BE2C (cell line): ENCODE results near the gene NELFE.

Experiments used
- DNase-seq: peaks from one replicate; pipeline ENCODE4 v3.0.0-alpha.2; 2020
- H3K27me3 ChIP-seq: fragments of 250-450 bp; sonication (Bioruptor Pico); 2 replicates; pipeline ENCODE4 v1.5.1; 2020; ENCODE audit warnings: mild to moderate bottlenecking
- H3K36me3 ChIP-seq: fragments of 250-450 bp; sonication (Bioruptor Pico); 2 replicates; pipeline ENCODE4 v1.5.1; 2020; ENCODE audit warnings: mild to moderate bottlenecking
- H3K4me1 ChIP-seq: fragments of 250-450 bp; sonication (Bioruptor Pico); 2 replicates; pipeline ENCODE4 v1.5.1; 2020
- H3K4me3 ChIP-seq: 2 replicates; pipeline ENCODE4 v1.5.1; 2011; ENCODE audit warnings: low read depth, low read length
- H3K9me3 ChIP-seq: fragments of 250-450 bp; sonication (Bioruptor Pico); 2 replicates; pipeline ENCODE4 v1.5.1; 2020
- CTCF ChIP-seq: IDR thresholded peaks from 2 replicates; pipeline ENCODE4 v1.5.1; 2012; ENCODE audit warnings: mild to moderate bottlenecking, low read depth, low read length

NELFE gene

DNA sequence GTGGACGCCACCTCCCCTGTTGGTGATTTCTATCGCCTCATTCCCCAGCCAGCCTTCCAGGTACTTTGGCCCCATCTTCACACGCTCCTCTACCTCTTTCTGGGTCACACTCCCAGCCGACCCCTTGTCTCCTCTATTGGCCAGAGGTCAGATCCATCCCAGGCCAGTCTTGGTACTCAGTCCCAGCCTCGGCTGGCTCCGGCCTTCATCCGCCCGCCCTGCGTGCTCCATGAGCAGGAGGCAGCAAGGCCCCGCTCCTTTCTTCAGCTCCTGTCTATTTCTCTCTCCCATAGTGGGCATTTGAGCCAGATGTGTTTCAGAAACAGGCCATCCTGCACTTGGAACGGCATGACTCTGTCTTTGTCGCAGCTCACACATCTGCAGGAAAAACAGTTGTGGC is 2.8 kb upstream of the NELFE start:
- no peak for TF ChIP-seq CTCF
- no peak for DNase-seq
- Histone ChIP-seq H3K4me3 (no peak overlapping the region), H3K9me3 (no peaks in the 10 kb centered on the region), H3K4me1 (no peaks in the 10 kb centered on the region), H3K27me3 (no peaks in the 10 kb centered on the region), H3K36me3 (peaks cover 31% of the 10 kb centered on the region)

DNA sequence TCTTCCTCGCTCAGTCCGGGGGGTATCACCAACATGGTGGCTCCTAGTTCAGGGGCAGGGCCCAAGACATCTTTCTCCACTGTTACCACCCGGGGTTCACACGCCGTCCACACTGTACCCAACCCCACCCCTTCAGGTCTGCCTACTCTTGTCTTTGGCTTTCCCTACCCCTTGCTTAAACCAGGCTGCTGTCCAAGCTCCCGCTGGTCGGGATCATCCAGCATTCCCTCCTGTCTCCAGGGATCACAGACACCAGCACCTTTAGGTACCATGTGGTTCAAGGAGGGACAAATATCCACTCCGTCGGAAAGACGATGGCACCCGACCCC is 395 bp downstream of the NELFE start:
- no peaks in the 10 kb centered on the region for H3K27me3 ChIP-seq
- TF ChIP-seq CTCF: no peak
- DNase-seq: no peak
- H3K4me1 ChIP-seq: no peaks in the 10 kb centered on the region
- peak overlapping the region; percentile 100 for H3K4me3 ChIP-seq
- peaks cover 29% of the 10 kb centered on the region for H3K36me3 ChIP-seq
- H3K9me3 ChIP-seq: no peaks in the 10 kb centered on the region

DNA sequence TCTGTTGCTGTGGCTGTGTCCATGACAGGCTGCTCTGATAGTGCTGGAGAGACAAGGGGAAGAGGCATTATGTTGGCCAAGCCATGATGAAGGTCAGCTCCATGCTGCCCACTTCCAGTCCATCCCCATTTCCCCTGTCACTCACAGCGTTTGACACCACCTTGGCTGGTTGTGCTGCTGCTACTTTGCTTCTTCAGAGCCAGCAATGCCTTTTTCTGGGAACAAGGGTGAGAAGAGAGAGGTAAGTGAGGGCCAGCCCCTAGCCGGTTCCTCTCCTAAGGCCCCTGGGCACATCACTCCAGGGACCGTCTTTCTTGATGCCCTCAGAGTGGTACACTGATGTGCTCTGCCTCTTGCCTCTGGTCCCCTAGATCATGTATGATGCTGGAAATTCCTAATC is 2.0 kb downstream of the NELFE start:
- H3K36me3 ChIP-seq: peaks cover 33% of the 10 kb centered on the region

GRCh38 chr6:31954511-31954910 is 4.3 kb downstream of the NELFE start:
- H3K36me3 ChIP-seq: peaks cover 25% of the 10 kb centered on the region
- no peak for TF ChIP-seq CTCF
- no peak overlapping the region for H3K4me3 ChIP-seq
- no peak for DNase-seq
- H3K9me3 ChIP-seq: no peaks in the 10 kb centered on the region
- H3K4me1 ChIP-seq: no peaks in the 10 kb centered on the region
- no peaks in the 10 kb centered on the region for H3K27me3 ChIP-seq

More for the DNA sequence above, 2.0 kb downstream of the NELFE start:
- TF ChIP-seq CTCF: no peak
- Histone ChIP-seq H3K9me3 (no peaks in the 10 kb centered on the region), H3K4me3 (no peak overlapping the region), H3K4me1 (no peaks in the 10 kb centered on the region), H3K27me3 (no peaks in the 10 kb centered on the region)
- no peak for DNase-seq

- no peak for TF ChIP-seq CTCF
- Histone ChIP-seq H3K27me3 (no peaks in the 10 kb centered on the region), H3K9me3 (no peaks in the 10 kb centered on the region), H3K4me3 (no peak overlapping the region), H3K36me3 (peaks cover 25% of the 10 kb centered on the region), H3K4me1 (no peaks in the 10 kb centered on the region)
- no peak for DNase-seq
Measured at GRCh38 chr6:31952890-31953289, 5.9 kb downstream of the NELFE start.

- Histone ChIP-seq H3K36me3 (peaks cover 25% of the 10 kb centered on the region), H3K4me1 (no peaks in the 10 kb centered on the region), H3K9me3 (no peaks in the 10 kb centered on the region), H3K4me3 (no peak overlapping the region), H3K27me3 (peaks cover 2% of the 10 kb centered on the region; the same call in 1 of the 2 replicates)
- peak; percentile 68 for DNase-seq
- peak; percentile 84 for TF ChIP-seq CTCF
Measured at GRCh38 chr6:31952140-31952805, 6.5 kb downstream of the NELFE start.
